Activated T-cell treated with anti-CD3 and anti-CD28 coated beads for 24 hours (primary cell): ENCODE data around the gene RAMP1.
"Not testable (repeated sequence)": the region's sequence is repeated elsewhere in the genome, so short reads cannot be mapped to it uniquely, and the experiment has no call there.

Experiments used
- DNase-seq: peaks from one replicate; pipeline ENCODE4 v3.0.0-alpha.2; 2020; ENCODE audit warnings: low read depth

Gene RAMP1

DNA sequence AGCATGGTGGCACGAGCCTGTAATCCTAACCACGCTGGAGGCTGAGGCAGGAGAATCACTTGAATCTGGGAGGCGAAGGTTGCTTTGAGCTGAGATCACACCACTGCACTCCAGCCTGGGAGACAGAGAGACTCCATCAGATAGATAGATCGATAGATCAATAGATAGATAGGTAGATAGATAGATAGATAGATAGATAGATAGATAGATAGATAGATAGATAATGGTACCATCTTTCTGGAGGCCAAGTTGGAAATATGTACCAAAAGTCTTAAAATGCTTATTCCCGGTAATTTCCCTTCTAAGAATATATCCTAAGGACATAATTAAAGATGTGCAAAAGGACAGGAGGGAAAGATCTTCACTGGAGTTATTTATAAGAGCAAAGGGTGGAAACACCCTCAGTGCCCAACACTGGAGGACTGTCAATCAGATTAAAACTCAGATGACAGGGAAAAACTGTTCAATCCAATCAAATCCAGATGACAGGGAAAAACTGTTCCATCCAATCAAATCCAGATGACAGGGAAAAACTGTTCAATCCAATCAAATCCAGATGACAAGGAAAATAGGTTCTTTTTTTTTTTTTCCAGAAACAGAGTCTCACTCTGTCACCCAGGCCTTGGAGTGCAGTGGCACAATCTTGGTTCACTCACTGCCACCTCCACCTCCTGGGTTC is 58.4 kb downstream of the RAMP1 start:
- DNase-seq: no peak

DNA sequence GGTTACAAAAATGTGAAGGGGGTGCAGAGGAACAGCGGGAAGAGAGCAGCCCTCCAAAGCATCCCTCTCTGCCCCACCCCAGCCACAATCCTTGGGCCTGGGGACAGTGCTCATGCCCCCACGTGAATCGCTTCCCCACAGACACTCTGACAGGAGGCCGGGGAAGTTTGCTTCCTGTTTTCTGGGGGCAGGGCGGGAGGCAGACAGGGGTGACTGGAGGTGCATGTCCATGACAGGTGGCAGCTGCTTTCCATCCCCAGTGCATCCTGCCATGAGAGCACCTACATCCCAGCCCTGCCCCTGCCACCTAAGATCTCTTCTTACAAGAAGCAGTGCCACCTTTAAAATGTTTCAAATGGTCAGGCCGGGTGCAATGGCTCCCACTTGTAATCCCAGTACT is 60.2 kb downstream of the RAMP1 start:
- DNase-seq: no peak

DNA sequence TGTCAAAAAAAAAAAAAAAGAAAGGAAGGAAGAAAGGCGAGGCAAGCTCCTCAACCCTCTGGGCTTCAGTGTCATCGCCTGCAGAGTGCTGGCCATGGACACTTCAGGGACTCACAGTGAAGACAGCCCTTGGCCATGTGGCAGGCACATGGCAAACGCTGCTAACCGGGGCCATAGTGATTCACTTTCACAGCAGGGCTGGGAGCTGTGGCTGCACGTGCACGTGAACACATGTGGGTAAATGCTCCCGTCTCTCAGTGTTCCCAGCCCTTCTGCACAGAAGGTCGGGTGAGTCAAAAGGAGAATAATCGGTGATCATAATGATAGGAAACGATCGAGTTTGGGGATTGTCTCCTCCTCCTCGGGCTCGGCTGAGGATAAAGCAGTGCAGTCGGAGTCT is 61.2 kb downstream of the RAMP1 start:
- no peak for DNase-seq

DNA sequence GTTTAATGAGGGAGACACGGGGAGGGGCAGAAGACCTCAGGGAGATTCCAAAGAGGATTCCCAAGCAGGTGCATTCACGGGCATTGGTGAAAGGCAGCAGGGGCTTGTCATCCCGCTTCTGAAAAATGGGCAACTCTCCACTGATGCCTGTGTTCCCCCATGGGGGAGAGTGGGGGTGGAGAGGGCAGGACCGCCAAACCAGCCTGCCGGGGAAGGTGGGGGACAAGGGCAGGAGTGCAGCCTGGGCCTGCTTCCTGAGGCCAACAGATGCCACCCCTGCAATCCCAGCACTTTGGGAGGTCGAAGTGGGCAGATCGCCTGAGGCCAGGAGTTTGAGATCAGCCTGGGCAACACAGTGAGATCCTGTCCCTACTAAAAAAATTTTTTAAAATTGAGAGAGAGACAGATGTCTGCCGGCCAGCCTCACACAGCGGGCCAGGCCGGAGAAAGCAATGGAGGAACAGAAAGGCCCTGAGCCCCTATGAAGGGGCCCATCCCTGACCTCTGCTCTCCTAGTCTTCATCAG is 62.6 kb downstream of the RAMP1 start:
- DNase-seq: no peak

DNA sequence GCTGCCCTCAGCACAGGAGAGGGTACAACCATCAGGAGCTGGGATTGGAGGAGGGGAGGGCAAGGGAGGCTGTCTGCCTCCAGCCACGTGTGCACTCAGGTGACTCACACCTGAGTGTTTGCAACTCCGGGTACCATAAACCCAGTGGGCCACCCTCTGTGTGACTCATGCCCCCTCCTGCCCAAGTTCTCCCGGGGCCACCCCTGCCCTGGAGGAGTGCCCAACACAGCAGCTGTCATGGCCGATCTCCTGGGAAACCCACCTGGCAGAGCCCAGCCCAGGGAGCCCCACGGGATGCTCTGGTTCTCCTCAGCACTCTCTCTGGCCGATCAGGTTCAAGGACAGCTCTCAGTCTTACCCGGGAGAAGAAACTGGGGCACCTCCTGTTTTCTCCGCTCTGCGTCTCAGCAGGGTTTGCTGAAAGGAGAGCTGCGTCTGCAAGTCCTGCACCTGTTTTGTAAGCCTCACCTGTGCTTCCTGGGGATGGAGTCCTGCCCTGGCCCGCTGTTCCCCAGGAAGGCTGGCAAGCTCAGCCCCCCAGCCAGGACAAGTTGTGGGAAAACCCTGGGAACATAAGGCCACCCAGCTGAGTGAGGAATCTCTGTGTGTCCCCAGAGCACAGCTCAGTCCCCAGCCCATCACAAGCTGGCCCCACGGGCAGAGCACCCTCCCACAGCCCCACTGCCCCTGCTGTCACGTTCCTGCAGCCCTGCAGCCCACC is 63.4 kb downstream of the RAMP1 start:
- no peak for DNase-seq

DNA sequence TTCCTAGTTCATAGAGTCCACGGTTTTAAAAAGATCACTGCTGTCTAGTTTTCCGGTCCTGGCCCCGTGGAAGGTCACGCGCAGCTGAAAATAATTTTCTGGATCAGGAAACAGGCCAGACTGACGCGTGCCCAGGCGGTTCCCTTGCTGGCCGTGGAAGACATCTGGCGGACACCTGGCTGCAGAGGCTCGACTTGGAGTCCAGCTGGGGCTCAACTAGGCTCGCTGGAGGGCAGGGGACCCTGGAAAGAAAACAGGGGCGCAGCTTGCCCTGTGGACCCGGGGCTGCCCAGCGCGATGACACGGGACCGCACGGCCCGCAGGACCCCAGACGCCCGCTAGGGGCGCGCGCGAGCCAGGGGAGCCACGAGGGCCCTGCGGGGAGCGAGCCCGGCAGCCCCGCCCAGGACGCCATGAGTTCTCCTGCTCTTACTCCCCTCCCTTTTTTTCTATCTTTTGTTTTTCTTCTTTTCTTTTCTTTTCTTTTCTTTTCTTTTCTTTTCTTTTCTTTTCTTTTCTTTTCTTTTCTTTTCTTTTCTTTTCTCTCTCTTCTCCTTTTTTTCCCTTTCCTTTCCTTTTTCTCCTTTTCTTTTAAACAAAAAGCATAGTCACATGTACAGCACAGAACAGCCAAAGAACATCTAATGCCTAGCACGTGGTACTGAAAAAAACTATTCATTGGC is 64.2 kb downstream of the RAMP1 start:
- DNase-seq: peak; percentile 78

DNA sequence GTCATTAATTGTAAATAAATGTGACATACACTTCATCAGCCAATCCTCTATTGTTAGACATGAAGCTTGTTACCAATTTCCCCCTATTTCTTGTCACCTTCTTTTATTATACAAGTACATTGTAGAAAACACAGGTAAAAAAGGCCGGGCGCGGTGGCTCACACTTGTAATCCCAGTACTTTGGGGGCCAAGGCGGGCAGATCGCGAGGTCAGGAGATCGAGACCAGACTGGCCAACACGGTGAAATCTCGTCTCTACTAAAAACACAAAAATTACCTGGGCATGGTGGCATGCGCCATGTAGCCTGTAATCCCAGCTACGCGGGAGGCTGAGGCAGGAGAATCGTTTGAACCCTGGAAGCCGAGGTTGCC is 64.7 kb downstream of the RAMP1 start:
- DNase-seq: no peak

DNA sequence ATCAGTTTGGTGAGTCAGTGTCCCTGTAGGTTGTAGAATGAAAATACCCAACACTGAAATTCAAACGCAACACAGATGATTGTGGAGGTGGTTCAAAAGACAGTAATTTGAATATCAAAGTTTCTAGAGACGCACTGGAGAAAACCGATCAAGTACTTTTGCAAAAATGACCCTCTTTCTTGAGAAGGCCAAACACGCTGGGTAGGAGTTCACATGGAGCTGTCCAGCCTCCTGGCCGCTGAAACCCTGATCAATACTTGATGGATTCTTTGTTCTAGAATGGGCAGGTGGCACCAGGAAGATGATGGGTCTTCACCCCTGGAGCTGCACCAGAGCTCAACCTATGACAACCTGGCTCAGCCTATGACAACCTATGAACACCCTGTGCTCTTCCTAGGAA is 67.7 kb downstream of the RAMP1 start:
- DNase-seq: no peak

DNA sequence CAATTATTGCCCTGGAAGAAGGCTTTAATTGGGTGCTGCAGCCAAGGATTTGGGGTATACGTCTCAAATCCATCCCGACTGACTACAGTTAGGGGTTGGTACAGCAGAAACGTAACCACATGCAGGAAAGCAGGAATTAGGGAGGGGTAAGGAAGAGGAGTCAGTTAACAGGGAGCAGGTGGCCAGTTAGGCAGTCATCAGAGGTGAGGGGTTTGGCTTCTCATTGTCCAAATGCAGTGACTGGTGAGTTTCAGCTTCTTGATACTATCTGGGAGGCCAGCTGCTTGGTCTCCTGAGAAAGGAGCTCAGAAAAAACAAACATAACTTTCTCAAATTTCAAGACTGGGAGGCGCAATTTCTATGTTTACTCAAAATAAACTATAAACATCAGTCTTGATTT is 68.6 kb downstream of the RAMP1 start:
- no peak for DNase-seq

DNA sequence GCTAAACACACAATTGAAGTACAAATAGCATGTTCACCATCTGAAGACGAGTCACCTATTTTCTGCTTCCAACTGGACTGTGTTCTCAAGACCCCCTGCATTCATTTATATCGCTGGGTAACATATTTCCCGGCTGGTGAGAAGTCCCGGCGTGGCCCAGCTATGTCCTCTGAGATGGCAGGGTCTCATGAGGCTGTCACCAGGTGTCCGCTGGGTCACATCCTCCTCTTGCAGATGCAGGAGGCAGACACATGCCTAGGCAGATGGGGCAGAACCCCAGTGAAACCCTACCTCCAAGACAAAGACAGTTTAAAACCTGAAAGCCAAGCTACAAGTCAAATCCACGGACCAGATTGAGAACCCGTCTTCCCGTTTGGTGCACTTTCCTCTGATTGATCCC is 70.6 kb downstream of the RAMP1 start:
- DNase-seq: no peak

DNA sequence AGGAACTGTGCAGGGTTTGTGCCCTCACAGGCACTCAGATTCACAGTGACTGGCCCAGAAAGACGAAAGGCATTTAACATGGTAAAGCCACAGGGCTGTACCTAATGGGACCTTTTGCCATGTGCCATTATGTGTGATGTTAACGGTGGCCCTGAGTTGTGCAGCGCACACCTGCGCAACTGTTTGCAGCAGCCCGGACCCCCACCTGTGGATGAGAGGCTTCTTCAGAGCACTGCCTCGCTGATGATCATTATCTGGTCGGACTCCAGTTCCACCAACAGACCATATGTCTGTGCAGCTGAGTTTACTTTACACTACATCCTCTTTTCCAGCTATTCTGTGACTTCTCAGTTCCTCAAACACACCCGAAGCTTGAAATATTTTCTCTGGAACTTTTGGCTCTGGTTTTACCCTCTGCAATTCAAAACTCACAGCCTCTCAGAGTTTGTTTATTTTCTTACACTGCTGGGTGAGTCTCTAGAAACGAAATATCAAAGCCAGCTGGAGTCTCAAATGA is 71.8 kb downstream of the RAMP1 start:
- DNase-seq: no peak

DNA sequence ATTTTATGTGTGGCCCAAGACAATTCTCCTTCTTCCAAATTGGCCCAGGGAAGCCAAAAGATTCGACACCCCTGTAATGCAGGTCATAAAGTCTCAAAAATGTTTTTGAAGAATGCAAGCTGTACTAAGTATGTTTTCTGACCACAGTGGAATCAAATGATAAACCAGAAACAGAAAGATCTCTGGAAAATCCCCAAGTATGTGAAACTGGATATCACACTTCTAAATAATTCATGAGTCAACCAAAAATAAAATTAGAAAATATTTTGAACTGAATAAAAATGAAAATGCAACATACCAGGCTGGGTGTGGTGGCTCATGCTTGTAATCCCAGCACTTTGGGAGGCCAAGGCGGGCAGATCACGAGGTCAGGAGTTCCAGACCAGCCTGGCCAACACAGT is 73.3 kb downstream of the RAMP1 start:
- DNase-seq: no peak

DNA sequence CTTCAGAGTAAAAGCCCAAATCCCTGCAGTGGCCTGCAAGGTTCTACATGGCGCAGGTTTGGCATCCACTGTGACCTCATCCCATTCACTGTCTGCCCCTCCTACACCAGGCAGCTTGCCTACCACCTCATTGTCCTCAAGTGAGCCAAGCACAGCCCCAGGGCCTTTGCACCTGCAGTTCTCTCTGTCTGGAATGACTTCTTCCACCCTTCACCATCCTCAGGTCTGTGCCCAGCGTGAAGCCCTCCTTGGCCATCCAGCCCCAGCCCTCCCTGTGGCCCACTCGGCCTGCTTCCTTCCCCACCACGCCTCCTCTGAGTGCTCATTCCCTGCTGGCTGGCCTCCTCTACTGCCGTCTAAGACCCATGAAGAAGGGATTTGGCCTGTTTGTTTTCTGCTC is 74.8 kb downstream of the RAMP1 start:
- DNase-seq: no peak

DNA sequence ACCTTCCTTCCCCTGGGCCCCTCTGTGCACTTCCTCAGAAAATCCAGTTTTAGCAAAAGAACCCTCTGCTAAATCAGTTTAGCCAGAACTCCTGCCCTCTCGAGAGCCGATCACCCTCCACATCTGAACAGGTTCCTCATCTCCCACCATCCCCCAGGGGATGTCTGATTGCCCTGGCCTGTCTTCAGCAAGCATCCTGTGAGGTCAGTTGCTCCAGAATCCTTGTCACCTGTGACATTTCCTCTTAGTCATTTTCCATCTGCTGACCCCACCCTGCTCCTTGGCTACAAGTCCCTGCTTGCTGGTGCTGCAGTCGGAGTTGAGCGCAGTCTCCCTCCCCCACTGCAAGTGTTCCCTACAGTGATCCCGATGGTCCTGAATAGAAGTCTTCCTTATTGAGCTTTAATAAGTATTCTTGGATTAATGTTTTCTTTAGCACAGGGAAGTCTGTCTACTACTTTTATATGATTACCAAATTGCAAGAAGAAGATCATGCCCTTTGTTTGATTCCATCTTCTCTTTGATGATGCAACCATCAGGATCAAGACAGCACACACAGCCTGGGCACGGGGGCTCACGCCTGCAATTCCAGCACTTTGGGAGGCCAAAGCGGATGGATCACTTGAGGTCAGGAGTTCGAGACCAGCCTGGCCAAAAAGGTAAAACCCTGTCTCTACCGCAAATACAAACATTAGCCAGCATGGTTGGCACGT is 76.5 kb downstream of the RAMP1 start:
- no peak for DNase-seq

DNA sequence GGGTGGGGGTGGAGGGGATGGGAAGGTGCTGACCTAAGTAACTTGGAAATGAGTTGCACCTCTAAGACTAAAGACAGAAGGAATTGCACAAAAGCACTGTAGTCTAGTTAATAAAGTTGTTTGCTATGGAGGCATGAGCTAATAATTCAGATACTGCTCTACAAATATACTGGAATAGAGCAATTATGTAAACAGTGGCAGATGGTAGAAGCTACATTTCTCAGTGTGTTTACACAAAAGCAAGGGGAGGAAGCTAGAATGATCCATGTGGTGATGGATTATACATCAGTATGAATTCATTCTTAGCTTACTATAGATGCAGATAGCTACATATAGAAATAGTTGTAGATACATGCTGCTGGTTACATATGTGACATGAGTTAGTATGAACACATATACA is 79.8 kb downstream of the RAMP1 start:
- DNase-seq: no peak

DNA sequence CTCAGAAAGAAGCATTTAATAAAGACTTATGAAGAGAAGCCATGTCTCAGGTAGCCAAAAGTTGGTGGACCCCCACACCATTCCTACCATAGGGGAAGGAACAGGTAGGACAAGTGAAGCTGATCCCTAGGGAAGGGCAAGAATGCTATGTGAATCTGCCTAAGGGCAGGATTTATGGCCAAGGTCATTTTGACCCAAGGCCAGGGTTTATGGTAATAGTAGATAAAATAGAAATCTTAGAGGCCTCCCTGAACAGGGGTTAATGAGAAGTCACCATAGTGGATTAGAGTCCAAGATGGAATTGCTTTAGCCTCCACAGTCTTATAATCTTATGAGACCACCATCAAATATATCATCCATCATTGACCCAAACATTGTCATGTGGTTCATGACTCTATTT is 81.4 kb downstream of the RAMP1 start:
- DNase-seq: no peak

DNA sequence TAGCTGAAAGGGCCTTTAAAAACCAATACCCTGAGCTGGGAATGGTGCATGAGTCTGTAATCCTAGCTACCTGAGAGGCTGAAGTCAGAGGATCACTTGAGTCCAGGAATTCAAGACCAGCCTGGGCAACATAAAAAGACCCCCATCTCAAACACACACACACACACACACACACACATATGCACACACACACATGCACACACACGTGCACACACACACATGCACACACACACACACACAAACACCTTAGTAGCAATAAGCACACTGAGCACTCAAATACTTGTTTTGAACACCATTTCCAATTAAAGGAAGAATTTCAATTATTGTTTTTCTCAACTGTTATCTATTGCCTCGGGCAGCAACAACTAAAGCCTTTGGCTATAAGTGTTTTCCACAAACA is 81.8 kb downstream of the RAMP1 start:
- no peak for DNase-seq

DNA sequence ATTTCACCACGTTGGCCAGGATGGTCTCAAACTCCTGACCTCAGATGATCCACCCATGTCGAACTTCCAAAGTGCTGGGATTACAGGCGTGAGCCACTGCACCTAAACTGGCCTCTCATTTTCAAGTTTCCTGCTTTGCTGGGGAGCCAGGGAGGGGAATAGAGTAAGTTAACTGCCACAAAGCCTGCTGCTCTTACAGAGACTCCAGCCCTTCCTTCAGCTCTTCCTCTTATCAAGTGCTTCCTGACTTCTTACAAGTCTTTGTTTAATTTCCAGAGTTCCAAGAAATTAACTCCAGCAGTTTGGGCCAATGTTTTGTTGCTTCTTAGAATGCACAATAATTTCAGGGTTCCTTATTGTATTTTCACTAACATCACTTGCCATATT is 83.1 kb downstream of the RAMP1 start:
- no peak for DNase-seq

DNA sequence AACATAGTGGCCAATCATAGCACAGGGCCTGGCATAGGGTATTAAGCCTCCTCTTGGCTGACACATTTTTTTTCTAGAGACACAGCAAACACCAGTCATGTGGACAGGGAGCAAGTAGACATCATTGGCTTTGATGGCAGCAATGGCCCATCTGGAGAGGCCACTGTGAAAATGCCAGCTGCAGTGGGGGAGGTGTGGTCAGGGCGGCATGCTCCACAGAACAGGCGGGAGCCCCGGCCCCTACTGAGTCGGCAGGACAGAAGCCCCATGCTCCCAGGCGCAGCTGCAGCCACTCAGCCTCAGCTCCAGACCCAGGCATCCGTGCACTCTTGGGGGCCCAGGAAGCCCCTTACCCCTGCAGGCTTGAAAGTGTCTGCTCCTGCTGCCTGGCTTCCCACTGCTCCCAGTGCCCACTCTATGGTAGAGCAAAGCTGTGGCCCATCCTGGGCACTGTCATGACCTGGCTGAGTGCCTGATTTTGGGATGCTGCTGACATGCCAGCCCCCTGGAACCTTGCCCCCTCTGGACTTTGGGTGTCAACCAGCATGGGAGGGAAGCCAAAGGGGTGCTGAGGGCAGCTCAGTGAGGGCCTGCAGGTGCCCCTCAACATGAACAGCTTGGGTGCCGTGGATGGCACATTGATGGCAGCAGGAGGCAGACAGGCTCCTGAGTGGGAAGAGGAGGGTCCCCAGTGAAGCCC is 84.1 kb downstream of the RAMP1 start:
- no peak for DNase-seq

DNA sequence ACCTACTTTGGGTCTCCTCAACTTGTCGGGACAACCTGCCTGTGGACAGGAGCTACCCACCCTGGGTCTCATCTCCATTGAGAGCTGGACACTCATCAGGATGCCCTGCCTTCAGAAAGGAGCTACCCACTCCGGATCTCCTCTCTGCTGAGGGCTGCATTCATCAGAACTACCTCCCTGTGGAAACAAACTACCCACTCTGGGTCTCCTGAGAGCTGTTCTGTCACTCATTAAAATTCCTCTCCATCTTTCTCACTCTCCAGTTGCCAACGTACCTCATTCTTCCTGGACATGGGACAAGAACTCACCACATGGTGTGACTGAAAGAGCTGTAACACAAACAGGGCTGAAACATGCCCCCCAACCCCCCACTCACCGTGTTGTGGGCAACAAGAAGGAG is 84.9 kb downstream of the RAMP1 start:
- no peak for DNase-seq

DNA sequence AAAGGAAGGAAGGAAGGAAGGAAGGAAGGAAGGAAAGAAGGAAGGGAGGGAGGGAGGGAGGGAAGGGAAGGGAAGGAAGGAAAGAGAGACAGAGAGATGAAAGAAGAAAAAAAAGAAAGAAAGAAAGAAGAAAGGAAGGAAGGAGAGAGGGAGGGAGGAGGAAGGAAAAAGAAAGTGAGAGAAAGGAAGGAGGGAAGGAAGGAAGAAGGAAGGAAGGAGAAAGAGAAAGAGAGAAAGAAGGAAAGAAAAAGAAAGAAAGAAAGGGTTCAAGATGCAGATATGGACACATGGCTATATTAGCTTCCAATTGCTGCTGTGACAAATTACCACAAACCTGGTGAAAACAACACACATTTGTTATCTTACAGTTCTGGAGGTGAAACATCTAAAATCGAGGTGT is 87.0 kb downstream of the RAMP1 start:
- DNase-seq: no peak

DNA sequence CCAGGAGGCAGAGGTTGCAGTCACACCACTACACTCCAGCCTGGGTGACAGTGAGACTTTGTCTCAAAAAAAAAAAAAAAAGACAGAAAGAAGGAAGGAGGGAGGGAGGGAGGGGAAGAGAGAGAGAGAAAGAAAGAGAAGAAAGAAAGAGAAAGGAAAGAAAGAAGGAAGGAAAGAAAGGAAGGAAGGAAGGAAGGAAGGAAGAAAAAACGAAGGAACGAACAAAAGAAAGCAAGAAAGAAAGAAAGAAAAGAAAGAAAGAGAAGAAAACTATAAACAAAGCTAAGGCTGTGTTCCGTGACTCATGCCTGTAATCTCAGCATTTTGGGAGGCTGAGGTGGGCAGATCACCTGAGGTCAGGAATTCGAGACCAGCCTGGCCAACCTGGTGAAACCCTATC is 91.9 kb downstream of the RAMP1 start:
- not testable (repeated sequence) for DNase-seq
